HepG2 (cell line): ENCODE results near the gene RSPH9. TPM values are rescaled to one million over a fixed set of nuclear protein-coding genes. Genes with fewer than 3 reads are reported as not detected.

Experiments used
- ARID3A ChIP-seq: IDR thresholded peaks from 2 replicates; pipeline ENCODE4 v1.6.1; 2012; ENCODE audit warnings: low read depth, low read length, improper control_type of control experiment
- ARNT2 ChIP-seq: sonication (generic); formaldehyde crosslinking; IDR thresholded peaks from 2 replicates; pipeline ENCODE4 v1.8.0; 2022; ENCODE audit warnings: mild to moderate bottlenecking, low read depth, missing genetic modification reagents, moderate library complexity
- ELF4 ChIP-seq: sonication (generic); formaldehyde crosslinking; IDR thresholded peaks from 2 replicates; pipeline ENCODE4 v1.5.0; 2020; ENCODE audit warnings: missing genetic modification reagents, mild to moderate bottlenecking, moderate library complexity, borderline replicate concordance
- ESRRA ChIP-seq: sonication (generic); formaldehyde crosslinking; IDR thresholded peaks from 2 replicates; pipeline ENCODE4 v1.5.1; 2020; ENCODE audit warnings: mild to moderate bottlenecking, low read depth, missing genetic modification reagents
- FOXO4 ChIP-seq: sonication (generic); formaldehyde crosslinking; conservative IDR thresholded peaks from 2 replicates; pipeline ENCODE4 v1.8.1; 2023; ENCODE audit warnings: missing genetic modification reagents
- HDAC6 ChIP-seq: fragments of 200-600 bp; sonication (generic); IDR thresholded peaks from 2 replicates; pipeline ENCODE4 v1.7.0; 2017; ENCODE audit warnings: mild to moderate bottlenecking, antibody characterized with exemption, low read length, low read depth
- MEIS1 ChIP-seq: sonication (generic); formaldehyde crosslinking; IDR thresholded peaks from 2 replicates; pipeline ENCODE4 v1.9.0; 2021; ENCODE audit warnings: mild to moderate bottlenecking, missing genetic modification reagents, moderate library complexity, borderline replicate concordance
- MXI1 ChIP-seq: IDR thresholded peaks from 3 replicates; pipeline ENCODE4 v1.6.1; 2012; ENCODE audit warnings: low read depth, low read length, inconsistent platforms, borderline replicate concordance
- NAIF1 ChIP-seq: sonication (generic); formaldehyde crosslinking; IDR thresholded peaks from 2 replicates; pipeline ENCODE4 v1.5.0; 2020; ENCODE audit warnings: mild to moderate bottlenecking, missing genetic modification reagents, borderline replicate concordance
- SNAPC4 ChIP-seq: sonication (generic); formaldehyde crosslinking; IDR thresholded peaks from 2 replicates; pipeline ENCODE4 v1.4.0; 2020; ENCODE audit warnings: mild to moderate bottlenecking, missing genetic modification reagents
- TRIM24 ChIP-seq: sonication (generic); formaldehyde crosslinking; IDR thresholded peaks from 2 replicates; pipeline ENCODE4 v1.8.0; 2022; ENCODE audit warnings: mild to moderate bottlenecking, missing genetic modification reagents
- ZBTB42 ChIP-seq: sonication (generic); formaldehyde crosslinking; IDR thresholded peaks from 2 replicates; pipeline ENCODE4 v1.5.0; 2020; ENCODE audit warnings: mild to moderate bottlenecking, missing genetic modification reagents
- ZNF296 ChIP-seq: sonication (generic); formaldehyde crosslinking; conservative IDR thresholded peaks from 2 replicates; pipeline ENCODE4 v1.5.0; 2020; ENCODE audit warnings: mild to moderate bottlenecking, missing genetic modification reagents
- ZNF430 ChIP-seq: sonication (generic); formaldehyde crosslinking; IDR thresholded peaks from 2 replicates; pipeline ENCODE4 v1.9.0; 2021; ENCODE audit warnings: mild to moderate bottlenecking, missing genetic modification reagents
- ZNF451 ChIP-seq: sonication (generic); formaldehyde crosslinking; IDR thresholded peaks from 2 replicates; pipeline ENCODE4 v1.5.0; 2020; ENCODE audit warnings: mild to moderate bottlenecking, missing genetic modification reagents
- ZNF503 ChIP-seq: sonication (generic); formaldehyde crosslinking; IDR thresholded peaks from 2 replicates; pipeline ENCODE4 v1.4.0; 2020; ENCODE audit warnings: missing genetic modification reagents
- ZNF569 ChIP-seq: sonication (generic); formaldehyde crosslinking; IDR thresholded peaks from 2 replicates; pipeline ENCODE4 v1.5.0; 2020; ENCODE audit warnings: mild to moderate bottlenecking, missing genetic modification reagents, moderate library complexity, borderline replicate concordance
- ZNF879 ChIP-seq: sonication (generic); formaldehyde crosslinking; IDR thresholded peaks from 2 replicates; pipeline ENCODE4 v1.8.1; 2023; ENCODE audit warnings: missing genetic modification reagents
- polyA plus RNA-seq, 8 experiments: library from polyadenylated mRNA; depleted of rRNA in 3 of 8; stranded (reverse) in 7 of 8; unstranded in 1 of 8; fragments of >200 nt; fragmentation: Illumina TruSeq in 4 of 8; extraction: Trizol in 4 of 8; gene quantifications; 2 replicates each; pipeline versions ENCODE4 v1.2.1 to v1.2.3, GENCODE V29; 2011 to 2016; ENCODE audit warnings: low read depth in 4 of 8, missing spikeins in 1 of 8, mixed read lengths in 1 of 8; ENCODE audit not compliant: insufficient read depth in 1 of 8
- total RNA-seq, 5 experiments: library from RNA; depleted of rRNA; stranded (reverse); fragments of >200 nt; fragmentation: Illumina TruSeq; extraction: Trizol; gene quantifications; 2 replicates each; pipeline ENCODE4 v1.2.3, GENCODE V29; 2016; ENCODE audit warnings: low read depth in 1 of 5

The RSPH9 gene
- total and polyA plus RNA-seq, 2 of the 13 experiments (the other 11 are each of a cell fraction or from before 2014, with no cell fraction given): 0.04 TPM; not detected in 1

GRCh38 chr6:43699564-43700186 is 54.8 kb downstream of the RSPH9 start (continued):
- no peak for TF ChIP-seq ZNF503
- no peak for TF ChIP-seq ZNF451 (CRISPR knock-in tag)
- 0 out of 2 replicates have a peak, but pooled peaks have one; percentile 31 for TF ChIP-seq NAIF1 (CRISPR knock-in tag)
- no peak for TF ChIP-seq MEIS1 (CRISPR knock-in tag)
- no peak for TF ChIP-seq ZNF569 (CRISPR knock-in tag)
- TF ChIP-seq MXI1: no peak; the same call in 2 of the 3 replicates
- TF ChIP-seq ZNF430 (CRISPR knock-in tag): peak; percentile 22; the same call in 1 of the 2 replicates
- TF ChIP-seq ZNF879: no peak
- TF ChIP-seq ELF4 (CRISPR knock-in tag): no peak
- TF ChIP-seq ARNT2 (CRISPR knock-in tag): no peak
- no peak for TF ChIP-seq SNAPC4 (CRISPR knock-in tag)
- no peak for TF ChIP-seq TRIM24 (CRISPR knock-in tag)
- TF ChIP-seq ARID3A: peak; percentile 32; the same call in 1 of the 2 replicates
- no peak for TF ChIP-seq ESRRA (CRISPR knock-in tag)
- TF ChIP-seq FOXO4 (CRISPR knock-in tag): no peak
- no peak for TF ChIP-seq ZNF296 (CRISPR knock-in tag)
- TF ChIP-seq HDAC6: no peak
- no peak for TF ChIP-seq ZBTB42
